ENCODE results near the gene C14orf132.

The C14orf132 gene

DNA sequence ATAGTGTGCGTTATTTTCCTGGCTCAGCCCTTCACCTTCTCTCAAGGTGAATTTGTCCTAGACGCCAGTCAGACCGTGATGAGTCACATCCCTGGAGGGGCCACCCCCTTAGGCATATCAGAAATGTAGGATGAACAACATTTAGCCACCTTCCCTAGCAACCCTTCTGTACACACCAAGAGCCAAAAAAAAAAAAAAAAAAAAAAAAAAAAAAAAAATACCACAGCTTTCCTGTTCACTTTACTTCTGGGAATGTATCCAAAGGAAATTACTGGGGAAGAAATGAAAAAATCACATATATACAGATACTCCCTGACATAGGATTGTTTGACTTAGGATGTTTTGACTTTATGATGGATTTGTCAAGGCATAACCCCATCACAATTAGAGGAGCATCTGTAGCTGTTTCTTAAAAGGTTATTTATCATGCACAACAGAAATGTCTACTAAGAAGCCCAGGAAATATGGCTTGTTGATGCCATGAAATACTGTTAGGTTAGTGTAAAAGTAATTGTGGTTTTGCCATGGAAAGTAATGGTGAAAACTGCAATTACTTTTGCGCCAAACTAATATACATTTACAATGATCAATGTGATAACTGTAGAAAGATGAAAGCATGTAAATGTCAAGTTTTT lies 97.3 kb downstream of the C14orf132 start:
- Histone ChIP-seq H3K4me1 (ENCODE audit: insufficient read depth, low read length) (no peaks in the 10 kb centered on the region), H3K4me2 (ENCODE audit: insufficient read depth, low read length) (no peak overlapping the region), H3K27me3 (ENCODE audit: insufficient read depth, low read length, poor library complexity) (no peaks in the 10 kb centered on the region), H3K79me2 (ENCODE audit: insufficient read depth, low read length) (no peaks in the 10 kb centered on the region), H3K9ac (ENCODE audit: low read depth, low read length) (no peak overlapping the region), H3K9me3 (ENCODE audit: insufficient read depth, low read length, severe bottlenecking) (peaks cover 3% of the 10 kb centered on the region), H3K36me3 (ENCODE audit: insufficient read depth, low read length) (no peaks in the 10 kb centered on the region), H3K4me3 (ENCODE audit: low read depth in 1 of 2, low read length in 2 of 2) (no peak overlapping the region), H3K27ac (ENCODE audit: low read length) (no peak overlapping the region), H4K20me1 (ENCODE audit: insufficient read depth, low read length) (no peaks in the 10 kb centered on the region), H2AFZ (ENCODE audit: low read depth, low read length) (no peak overlapping the region)
- no peak for ATAC-seq (ENCODE audit: insufficient read depth, low read depth)
- no peak for DNase-seq
- TF ChIP-seq, protein P1, sequence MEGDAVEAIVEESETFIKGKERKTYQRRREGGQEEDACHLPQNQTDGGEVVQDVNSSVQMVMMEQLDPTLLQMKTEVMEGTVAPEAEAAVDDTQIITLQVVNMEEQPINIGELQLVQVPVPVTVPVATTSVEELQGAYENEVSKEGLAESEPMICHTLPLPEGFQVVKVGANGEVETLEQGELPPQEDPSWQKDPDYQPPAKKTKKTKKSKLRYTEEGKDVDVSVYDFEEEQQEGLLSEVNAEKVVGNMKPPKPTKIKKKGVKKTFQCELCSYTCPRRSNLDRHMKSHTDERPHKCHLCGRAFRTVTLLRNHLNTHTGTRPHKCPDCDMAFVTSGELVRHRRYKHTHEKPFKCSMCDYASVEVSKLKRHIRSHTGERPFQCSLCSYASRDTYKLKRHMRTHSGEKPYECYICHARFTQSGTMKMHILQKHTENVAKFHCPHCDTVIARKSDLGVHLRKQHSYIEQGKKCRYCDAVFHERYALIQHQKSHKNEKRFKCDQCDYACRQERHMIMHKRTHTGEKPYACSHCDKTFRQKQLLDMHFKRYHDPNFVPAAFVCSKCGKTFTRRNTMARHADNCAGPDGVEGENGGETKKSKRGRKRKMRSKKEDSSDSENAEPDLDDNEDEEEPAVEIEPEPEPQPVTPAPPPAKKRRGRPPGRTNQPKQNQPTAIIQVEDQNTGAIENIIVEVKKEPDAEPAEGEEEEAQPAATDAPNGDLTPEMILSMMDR (IDR thresholded peaks at IDR 0.05; ENCODE audit: borderline replicate concordance, extremely low read depth, low read length, poor library complexity, severe bottlenecking): no peak
- TF ChIP-seq EZH2 (IDR thresholded peaks at IDR 0.05; ENCODE audit: borderline replicate concordance, low read depth, low read length, severe bottlenecking): no peak

DNA sequence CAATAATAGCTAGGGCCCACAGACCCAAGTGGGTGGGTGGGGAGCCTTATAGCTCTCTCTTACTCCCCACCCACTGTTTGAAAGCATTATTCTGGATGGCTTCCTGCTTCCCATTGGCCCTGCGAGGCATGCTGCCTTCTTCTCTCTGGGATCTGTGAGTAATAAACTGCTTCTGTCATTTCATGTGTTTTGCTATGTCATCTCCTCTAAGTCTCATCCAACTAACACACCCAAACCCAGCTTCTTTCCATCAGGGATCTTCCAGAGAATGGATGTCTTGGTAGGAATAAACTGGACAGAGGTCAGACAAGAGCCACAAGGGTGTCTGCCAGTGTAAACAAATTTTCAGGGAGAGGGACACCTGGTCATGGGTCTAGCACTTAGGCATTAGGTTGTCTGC lies 99.1 kb downstream of the C14orf132 start:
- Histone ChIP-seq H4K20me1 (ENCODE audit: insufficient read depth, low read length) (no peaks in the 10 kb centered on the region), H3K79me2 (ENCODE audit: insufficient read depth, low read length) (no peaks in the 10 kb centered on the region), H2AFZ (ENCODE audit: low read depth, low read length) (no peak overlapping the region), H3K36me3 (ENCODE audit: insufficient read depth, low read length) (no peaks in the 10 kb centered on the region), H3K9me3 (ENCODE audit: insufficient read depth, low read length, severe bottlenecking) (peaks cover 3% of the 10 kb centered on the region), H3K4me2 (ENCODE audit: insufficient read depth, low read length) (no peak overlapping the region), H3K27ac (ENCODE audit: low read length) (no peak overlapping the region), H3K9ac (ENCODE audit: low read depth, low read length) (no peak overlapping the region), H3K27me3 (ENCODE audit: insufficient read depth, low read length, poor library complexity) (no peaks in the 10 kb centered on the region), H3K4me3 (ENCODE audit: low read depth in 1 of 2, low read length in 2 of 2) (no peak overlapping the region), H3K4me1 (ENCODE audit: insufficient read depth, low read length) (no peaks in the 10 kb centered on the region)
- no peak for TF ChIP-seq EZH2 (IDR thresholded peaks at IDR 0.05; ENCODE audit: borderline replicate concordance, low read depth, low read length, severe bottlenecking)
- TF ChIP-seq, protein P1 (IDR thresholded peaks at IDR 0.05; ENCODE audit: borderline replicate concordance, extremely low read depth, low read length, poor library complexity, severe bottlenecking): no peak
- ATAC-seq (ENCODE audit: insufficient read depth, low read depth) (no peak), DNase-seq (no peak)

DNA sequence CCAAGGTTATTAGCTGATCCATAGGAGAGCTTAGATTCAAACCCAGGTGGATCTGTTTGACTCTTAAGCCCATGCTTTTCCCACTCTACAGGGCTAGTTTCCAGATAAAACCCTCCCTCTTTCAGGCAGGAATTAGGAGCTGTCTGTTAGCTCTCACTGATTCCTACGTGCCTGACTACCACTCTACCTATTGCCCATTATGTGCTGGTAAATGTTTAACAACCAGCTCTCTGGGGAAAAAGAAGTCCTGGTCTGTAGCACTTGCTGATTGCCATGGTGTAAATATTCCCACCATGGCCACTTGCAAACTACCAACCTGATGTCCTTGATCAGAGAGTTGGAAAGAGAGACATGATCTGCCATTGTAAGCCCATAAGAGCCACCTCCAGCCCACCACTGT lies 100.0 kb downstream of the C14orf132 start:
- TF ChIP-seq, protein P1 (IDR thresholded peaks at IDR 0.05; ENCODE audit: borderline replicate concordance, extremely low read depth, low read length, poor library complexity, severe bottlenecking): no peak
- Histone ChIP-seq H2AFZ (ENCODE audit: low read depth, low read length) (no peak overlapping the region), H3K4me2 (ENCODE audit: insufficient read depth, low read length) (no peak overlapping the region), H3K9me3 (ENCODE audit: insufficient read depth, low read length, severe bottlenecking) (peaks cover 3% of the 10 kb centered on the region), H3K27ac (ENCODE audit: low read length) (no peak overlapping the region), H3K36me3 (ENCODE audit: insufficient read depth, low read length) (no peaks in the 10 kb centered on the region), H3K9ac (ENCODE audit: low read depth, low read length) (no peak overlapping the region), H3K79me2 (ENCODE audit: insufficient read depth, low read length) (no peaks in the 10 kb centered on the region), H3K4me1 (ENCODE audit: insufficient read depth, low read length) (no peaks in the 10 kb centered on the region), H4K20me1 (ENCODE audit: insufficient read depth, low read length) (no peaks in the 10 kb centered on the region), H3K27me3 (ENCODE audit: insufficient read depth, low read length, poor library complexity) (no peaks in the 10 kb centered on the region), H3K4me3 (ENCODE audit: low read depth in 1 of 2, low read length in 2 of 2) (no peak overlapping the region)
- ATAC-seq (ENCODE audit: insufficient read depth, low read depth) (no peak), DNase-seq (no peak)

DNA sequence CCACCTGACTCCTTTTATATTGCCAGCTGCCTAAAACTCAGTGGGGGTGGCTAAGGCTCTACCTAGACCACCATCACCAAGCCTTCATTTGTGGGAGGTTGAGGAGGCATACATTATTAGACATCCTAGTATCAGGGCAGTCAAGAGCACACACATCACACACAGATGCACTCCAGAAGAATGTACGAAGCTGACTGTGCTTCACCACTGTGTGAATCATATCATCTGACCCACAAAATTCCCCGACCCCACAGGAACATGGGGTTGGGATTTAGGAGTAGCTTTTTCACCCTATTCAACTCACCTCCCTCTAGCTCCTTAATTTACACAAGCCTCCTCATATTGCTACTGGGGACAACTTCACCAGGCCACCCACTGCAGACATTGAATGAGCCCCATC lies 100.7 kb downstream of the C14orf132 start:
- Histone ChIP-seq H2AFZ (ENCODE audit: low read depth, low read length) (no peak overlapping the region), H3K27ac (ENCODE audit: low read length) (no peak overlapping the region), H3K4me2 (ENCODE audit: insufficient read depth, low read length) (no peak overlapping the region), H3K4me1 (ENCODE audit: insufficient read depth, low read length) (no peaks in the 10 kb centered on the region), H3K36me3 (ENCODE audit: insufficient read depth, low read length) (no peaks in the 10 kb centered on the region), H3K27me3 (ENCODE audit: insufficient read depth, low read length, poor library complexity) (no peaks in the 10 kb centered on the region), H4K20me1 (ENCODE audit: insufficient read depth, low read length) (no peaks in the 10 kb centered on the region), H3K4me3 (ENCODE audit: low read depth in 1 of 2, low read length in 2 of 2) (no peak overlapping the region), H3K9ac (ENCODE audit: low read depth, low read length) (no peak overlapping the region), H3K9me3 (ENCODE audit: insufficient read depth, low read length, severe bottlenecking) (peaks cover 3% of the 10 kb centered on the region), H3K79me2 (ENCODE audit: insufficient read depth, low read length) (no peaks in the 10 kb centered on the region)
- TF ChIP-seq, protein P1 (IDR thresholded peaks at IDR 0.05; ENCODE audit: borderline replicate concordance, extremely low read depth, low read length, poor library complexity, severe bottlenecking): no peak
- no peak for TF ChIP-seq EZH2 (IDR thresholded peaks at IDR 0.05; ENCODE audit: borderline replicate concordance, low read depth, low read length, severe bottlenecking)
- ATAC-seq (ENCODE audit: insufficient read depth, low read depth) (no peak), DNase-seq (no peak)
